Tibial artery (tissue), 4 donors: ENCODE measurements around the gene TMEM259.

ENCODE experiments used
- DNase-seq, 2 donors: peaks; one replicate each; pipeline ENCODE4 v3.0.0-alpha.2; 2019
- H3K27ac ChIP-seq, 2 donors: fragments of 200-600 bp; sonication (generic) in 1 of 2; 1 replicate in 1 of 2; 2 replicates in 1 of 2; pipeline ENCODE4 v1.5.1; 2018 to 2019; ENCODE audit warnings: mild to moderate bottlenecking in 1 of 2
- H3K27me3 ChIP-seq, 2 donors: fragments of 200-600 bp; sonication (generic) in 1 of 2; one replicate each; pipeline versions ENCODE4 v1.5.1 to v1.6.0; 2016 to 2019
- H3K36me3 ChIP-seq, 3 donors: fragments of 200-600 bp; sonication (generic) in 2 of 3; one replicate each; pipeline ENCODE4 v1.5.1; 2016 to 2019; ENCODE audit warnings: mild to moderate bottlenecking in 2 of 3
- H3K4me1 ChIP-seq, 4 donors: fragments of 200-600 bp; sonication (generic) in 2 of 4; 1 replicate in 3 of 4; 2 replicates in 1 of 4; pipeline ENCODE4 v1.5.1; 2016 to 2019
- H3K4me3 ChIP-seq, 2 donors: fragments of 200-600 bp; sonication (generic) in 1 of 2; 1 replicate in 1 of 2; 2 replicates in 1 of 2; pipeline ENCODE4 v1.5.1; 2018 to 2019; ENCODE audit warnings: mild to moderate bottlenecking in 2 of 2
- H3K9me3 ChIP-seq, 3 donors: fragments of 200-600 bp; sonication (generic) in 1 of 3; one replicate each; pipeline ENCODE4 v1.5.1; 2016 to 2019
- intact Hi-C: fragments of 100-400 bp; cut with DNase I; formaldehyde crosslinking; loops from one replicate; pipeline ENCODE4 v1.15.0; 2023; ENCODE audit warnings: low total_unique reads
- TF ChIP-seq, protein P1 (sequence below), 2 experiments: fragments of 200-600 bp in 1 of 2; fragments of 450-650 bp in 1 of 2; IDR thresholded peaks; one replicate each; pipeline ENCODE4 v1.5.1; 2017 to 2019; ENCODE audit warnings: antibody characterized with exemption in 2 of 2, mild to moderate bottlenecking in 1 of 2, moderate library complexity in 1 of 2

TMEM259 gene

DNA sequence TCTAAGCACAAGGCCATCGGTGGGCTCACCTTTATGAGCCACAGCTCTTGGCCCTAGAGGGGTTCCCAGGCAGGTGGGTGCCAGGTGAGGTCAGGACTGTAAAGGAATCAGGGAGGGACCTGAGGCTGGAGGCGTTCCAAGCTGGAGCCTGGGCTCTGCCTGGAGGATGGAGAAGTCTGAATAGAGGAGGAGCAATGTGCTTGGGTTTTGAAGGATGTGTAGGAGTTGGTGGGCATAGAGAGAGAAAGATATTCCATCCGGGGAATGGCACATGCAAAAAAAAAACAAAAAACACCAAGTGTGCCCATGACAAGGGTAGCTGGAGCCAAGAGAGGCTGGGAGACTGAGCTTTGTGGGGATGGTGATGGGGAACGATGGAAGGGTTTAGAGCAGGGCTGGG, 18.3 kb downstream of the TMEM259 start:
- no peak overlapping the region for H3K4me3 ChIP-seq
- intact Hi-C loops, result no loop called here
- TF ChIP-seq, protein P1, sequence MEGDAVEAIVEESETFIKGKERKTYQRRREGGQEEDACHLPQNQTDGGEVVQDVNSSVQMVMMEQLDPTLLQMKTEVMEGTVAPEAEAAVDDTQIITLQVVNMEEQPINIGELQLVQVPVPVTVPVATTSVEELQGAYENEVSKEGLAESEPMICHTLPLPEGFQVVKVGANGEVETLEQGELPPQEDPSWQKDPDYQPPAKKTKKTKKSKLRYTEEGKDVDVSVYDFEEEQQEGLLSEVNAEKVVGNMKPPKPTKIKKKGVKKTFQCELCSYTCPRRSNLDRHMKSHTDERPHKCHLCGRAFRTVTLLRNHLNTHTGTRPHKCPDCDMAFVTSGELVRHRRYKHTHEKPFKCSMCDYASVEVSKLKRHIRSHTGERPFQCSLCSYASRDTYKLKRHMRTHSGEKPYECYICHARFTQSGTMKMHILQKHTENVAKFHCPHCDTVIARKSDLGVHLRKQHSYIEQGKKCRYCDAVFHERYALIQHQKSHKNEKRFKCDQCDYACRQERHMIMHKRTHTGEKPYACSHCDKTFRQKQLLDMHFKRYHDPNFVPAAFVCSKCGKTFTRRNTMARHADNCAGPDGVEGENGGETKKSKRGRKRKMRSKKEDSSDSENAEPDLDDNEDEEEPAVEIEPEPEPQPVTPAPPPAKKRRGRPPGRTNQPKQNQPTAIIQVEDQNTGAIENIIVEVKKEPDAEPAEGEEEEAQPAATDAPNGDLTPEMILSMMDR (IDR thresholded peaks at IDR 0.05), result no peak
- H3K9me3 ChIP-seq, result no peaks in the 10 kb centered on the region
- no peak overlapping the region for H3K27ac ChIP-seq
- peaks cover 0 to 64% of the 10 kb centered on the region in 2 donors for H3K27me3 ChIP-seq
- H3K36me3 ChIP-seq, result peaks cover 0 to 3% (median 0%) of the 10 kb centered on the region in 3 donors
- no peak for DNase-seq
- H3K4me1 ChIP-seq, result peaks cover 0 to 20% (median 10%) of the 10 kb centered on the region in 4 donors

DNA sequence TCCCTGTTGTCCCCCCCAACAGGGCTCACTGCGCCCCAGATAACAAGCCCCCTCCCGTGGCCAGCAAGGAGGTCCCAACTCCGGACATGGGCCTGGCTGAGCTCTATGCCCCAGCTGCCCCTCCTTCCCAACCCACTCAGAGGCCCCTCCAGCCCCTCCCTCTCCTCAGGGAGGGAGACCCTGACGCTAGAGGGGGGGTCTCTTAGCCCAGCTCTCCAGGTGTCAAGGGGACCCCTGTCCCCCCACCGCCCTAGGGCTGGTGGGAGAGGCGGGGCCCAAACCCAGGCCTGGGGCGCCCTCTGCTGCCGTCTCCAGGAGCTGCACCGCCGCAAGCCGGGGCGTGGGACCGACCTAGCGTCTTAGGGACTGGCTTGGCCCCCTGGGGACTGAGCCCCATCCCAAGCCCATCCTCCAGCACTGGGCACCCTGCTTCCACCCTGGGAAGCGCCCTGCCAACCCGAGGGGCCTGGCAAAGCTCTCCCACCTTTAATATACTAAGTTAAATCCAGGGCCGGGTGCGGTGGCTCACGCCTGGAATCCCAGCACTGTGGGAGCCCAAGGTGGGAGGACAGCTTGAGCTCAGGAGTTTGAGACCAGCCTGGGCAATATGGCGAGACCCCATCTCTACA, 19.3 kb downstream of the TMEM259 start:
- no peaks in the 10 kb centered on the region for H3K36me3 ChIP-seq
- no peak overlapping the region for H3K4me3 ChIP-seq
- peaks cover 0 to 22% (median 10%) of the 10 kb centered on the region in 4 donors for H3K4me1 ChIP-seq
- TF ChIP-seq, protein P1 (IDR thresholded peaks at IDR 0.05), result peak; percentile 85 to 93
- H3K9me3 ChIP-seq, result no peaks in the 10 kb centered on the region
- peaks cover 0 to 74% of the 10 kb centered on the region in 2 donors for H3K27me3 ChIP-seq
- intact Hi-C loops, result no loop called here
- no peak for DNase-seq
- H3K27ac ChIP-seq, result no peak overlapping the region

DNA sequence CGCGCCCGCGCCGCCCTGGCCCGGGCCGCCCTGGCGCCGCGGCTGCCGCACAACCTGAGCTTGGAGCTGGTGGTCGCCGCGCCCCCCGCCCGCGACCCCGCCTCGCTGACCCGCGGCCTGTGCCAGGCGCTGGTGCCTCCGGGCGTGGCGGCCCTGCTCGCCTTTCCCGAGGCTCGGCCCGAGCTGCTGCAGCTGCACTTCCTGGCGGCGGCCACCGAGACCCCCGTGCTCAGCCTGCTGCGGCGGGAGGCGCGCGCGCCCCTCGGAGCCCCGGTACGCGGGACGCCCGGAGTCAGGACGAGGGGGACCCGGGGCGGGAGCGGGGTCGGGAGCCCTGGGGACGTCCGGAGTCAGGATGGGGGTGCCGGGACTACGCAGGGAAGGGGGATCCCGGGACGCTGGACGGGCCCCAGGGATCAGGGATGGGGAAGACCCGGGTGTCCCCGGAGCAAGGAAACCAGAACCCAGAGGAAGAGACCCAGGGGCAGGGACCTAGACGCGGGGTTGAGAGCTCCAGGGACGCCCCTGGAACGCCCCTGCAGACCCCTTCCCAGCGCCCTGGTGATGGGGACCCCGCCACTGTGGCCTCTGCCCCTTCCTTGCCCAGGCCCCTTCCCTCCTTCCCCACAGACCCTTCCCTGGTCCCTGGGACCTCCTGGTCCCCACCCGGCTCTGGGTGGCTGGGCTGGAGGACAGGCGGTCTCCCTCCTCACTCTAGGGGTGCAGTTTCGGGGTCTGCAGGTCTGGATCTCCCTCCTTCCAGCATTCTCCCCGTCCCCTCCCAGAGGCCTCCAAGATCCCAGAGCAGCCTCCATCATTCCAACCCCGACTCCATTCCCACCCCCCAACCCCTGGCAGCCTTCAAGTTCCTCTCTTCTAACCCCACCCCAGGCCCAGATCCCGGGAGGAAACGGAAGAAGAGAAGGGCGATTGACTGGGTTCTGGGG, 20.1 kb downstream of the TMEM259 start:
- H3K4me3 ChIP-seq, result no peak overlapping the region
- no peak overlapping the region for H3K27ac ChIP-seq
- TF ChIP-seq, protein P1 (IDR thresholded peaks at IDR 0.05), result no peak

DNA sequence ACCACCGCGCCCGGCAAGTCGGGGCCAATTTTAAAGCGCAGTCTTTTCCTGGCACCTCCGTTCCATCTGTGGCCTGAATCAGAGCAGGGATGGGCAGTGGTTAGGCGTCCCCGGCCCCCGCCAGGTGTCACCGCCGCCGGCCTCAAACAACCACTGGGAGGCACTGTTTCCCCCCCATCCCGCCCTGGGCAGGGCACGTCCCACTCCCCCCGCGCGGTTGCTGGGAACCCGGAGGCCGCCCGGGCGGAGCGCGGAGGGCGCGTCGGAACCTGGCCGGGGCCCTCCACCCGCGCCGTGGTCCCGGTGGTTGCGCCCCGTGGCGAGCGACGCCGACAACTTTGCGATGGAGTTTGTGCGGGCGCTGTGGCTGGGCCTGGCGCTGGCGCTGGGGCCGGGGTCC, 20.8 kb downstream of the TMEM259 start, which contains the start of gene GRIN3B:
Gene GRIN3B, plus strand, starts transcription at position 325 of the 400 bp plus-strand sequence. Its CDS starts 19 bp downstream, at position 344.
- peaks cover 0 to 4% (median 0%) of the 10 kb centered on the region in 3 donors for H3K36me3 ChIP-seq
- H3K4me3 ChIP-seq, result peak within 1 kb of the TSS in 1 of 2 donors; percentile 26
- intact Hi-C loops, result no loop called here
- H3K4me1 ChIP-seq, result peaks cover 0 to 31% (median 16%) of the 10 kb centered on the region in 4 donors
- no peak within 1 kb of the TSS for H3K27ac ChIP-seq
- no peaks in the 10 kb centered on the region for H3K9me3 ChIP-seq
- TF ChIP-seq, protein P1 (IDR thresholded peaks at IDR 0.05), result peak; percentile 12 to 22
- peaks cover 0 to 89% of the 10 kb centered on the region in 2 donors for H3K27me3 ChIP-seq
- no peak for DNase-seq

More for the DNA sequence above, 20.1 kb downstream of the TMEM259 start:
- no peak for DNase-seq
- Histone ChIP-seq H3K27me3 (peaks cover 0 to 82% of the 10 kb centered on the region in 2 donors), H3K4me1 (peaks cover 0 to 30% (median 14%) of the 10 kb centered on the region in 4 donors), H3K9me3 (no peaks in the 10 kb centered on the region), H3K36me3 (no peaks in the 10 kb centered on the region)
- intact Hi-C loops, result no loop called here

DNA sequence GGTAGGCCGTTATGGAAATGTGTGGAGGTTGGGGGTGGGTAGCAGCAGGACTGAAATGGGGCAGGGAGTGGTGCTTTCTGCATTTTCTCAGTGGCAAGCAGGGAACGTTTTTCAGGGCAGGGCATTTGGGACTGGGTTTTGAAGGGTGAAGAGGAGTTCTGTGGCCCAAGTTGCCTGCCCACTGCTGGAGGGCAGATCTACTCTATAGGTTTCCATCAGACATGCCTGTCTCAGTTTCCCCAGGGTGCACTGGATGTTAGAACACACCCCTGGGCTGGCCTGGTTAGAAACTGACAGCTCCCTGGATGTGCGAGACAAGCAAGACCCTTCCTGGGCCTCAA, 21.6 kb downstream of the TMEM259 start:
- Histone ChIP-seq H3K4me1 (peaks cover 0 to 31% (median 16%) of the 10 kb centered on the region in 4 donors), H3K27ac (no peak overlapping the region), H3K9me3 (no peaks in the 10 kb centered on the region), H3K4me3 (no peak overlapping the region), H3K36me3 (peaks cover 2 to 11% (median 5%) of the 10 kb centered on the region in 3 donors), H3K27me3 (peaks cover 0 to 92% of the 10 kb centered on the region in 2 donors)
- TF ChIP-seq, protein P1 (IDR thresholded peaks at IDR 0.05), result no peak
- no peak for DNase-seq
- intact Hi-C loops, result no loop called here
